Measurements from ENCODE around the gene DGKI. TPM values are rescaled to one million over a fixed set of nuclear protein-coding genes. Genes with fewer than 3 reads are reported as not detected.

Gene DGKI
- total RNA-seq, 1 experiment from 2014 or later, result 0.41 TPM

DNA sequence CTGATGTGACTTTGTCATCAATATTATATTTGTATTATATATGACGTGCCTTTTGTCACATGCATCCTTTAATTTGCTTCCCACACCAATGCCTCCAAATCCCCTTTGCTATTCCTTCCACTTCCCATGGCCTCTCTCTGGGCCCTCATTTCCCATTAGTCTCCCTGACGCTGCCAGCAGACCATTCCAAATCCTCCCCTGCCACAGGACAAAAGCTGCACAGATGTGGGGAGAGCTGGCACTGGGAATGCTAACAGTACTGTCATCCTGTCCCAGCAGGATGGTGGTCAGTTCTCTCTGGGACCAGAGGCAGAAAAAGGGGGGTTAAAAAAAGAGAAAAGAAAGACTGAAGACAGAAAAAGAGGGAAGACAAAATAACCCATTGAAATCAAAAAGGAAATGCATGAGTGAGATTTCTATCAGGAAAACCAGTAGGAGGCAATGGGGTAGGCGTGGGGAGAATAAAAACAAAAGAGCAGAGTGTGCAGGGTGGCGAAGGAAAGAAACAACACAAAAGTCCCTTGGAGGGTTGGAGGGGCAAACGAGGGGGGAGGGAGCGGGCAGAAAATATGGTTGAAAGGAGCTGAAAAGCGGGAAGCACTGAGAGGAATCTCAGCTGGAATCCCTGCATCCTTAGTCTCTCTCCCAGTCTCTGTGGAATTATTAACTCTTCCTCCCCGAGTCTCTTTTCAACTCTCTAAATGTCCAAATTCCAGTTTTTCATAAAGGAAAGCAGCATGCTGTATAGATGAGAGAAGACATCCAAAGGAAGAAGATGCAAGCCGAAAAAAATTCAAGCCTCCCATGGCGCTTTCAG, 444.0 kb downstream of the DGKI start:
- intact Hi-C loops (cut with micrococcal nuclease; ENCODE audit: unreplicated experiment), result no loop called here
- Histone ChIP-seq H3K4me3 (no peak overlapping the region), H3K4me1 (replicated peaks; ENCODE audit: insufficient read depth) (peaks cover 6% of the 10 kb centered on the region; the same call in 1 of the 2 replicates), H3K9me2 (ENCODE audit: insufficient read depth) (no peaks in the 10 kb centered on the region), H4K20me1 (ENCODE audit: insufficient read depth) (no peaks in the 10 kb centered on the region; the same call in 1 of the 2 replicates), H3F3A (ENCODE audit: insufficient read depth, low read depth) (no peaks in the 10 kb centered on the region), H3K4me2 (no peak overlapping the region), H3K79me2 (ENCODE audit: low read depth) (no peaks in the 10 kb centered on the region), H2AFZ (no peak overlapping the region), H3K36me3 (ENCODE audit: low read depth) (no peaks in the 10 kb centered on the region), H3K9me3 (ENCODE audit: insufficient read depth, low read depth) (no peaks in the 10 kb centered on the region), H3K27ac (no peak overlapping the region), H3K27me3 (ENCODE audit: insufficient read depth, low read depth) (no peaks in the 10 kb centered on the region)
- DNase-seq, result no peak
- no TSS peak for BruUV-seq (replicated peaks)
- ChIA-PET POLR2A (ENCODE audit: unreplicated experiment) (interaction anchor here (0.6 kb wide), 1 partner anchor 11 kb away, joined by 3 read pairs; no protein-coding TSS in a partner anchor), CTCF (no interaction called here)
- TF ChIP-seq EZH2 (IDR thresholded peaks at IDR 0.05; ENCODE audit: low read depth), result no peak
- TF ChIP-seq, protein P1, sequence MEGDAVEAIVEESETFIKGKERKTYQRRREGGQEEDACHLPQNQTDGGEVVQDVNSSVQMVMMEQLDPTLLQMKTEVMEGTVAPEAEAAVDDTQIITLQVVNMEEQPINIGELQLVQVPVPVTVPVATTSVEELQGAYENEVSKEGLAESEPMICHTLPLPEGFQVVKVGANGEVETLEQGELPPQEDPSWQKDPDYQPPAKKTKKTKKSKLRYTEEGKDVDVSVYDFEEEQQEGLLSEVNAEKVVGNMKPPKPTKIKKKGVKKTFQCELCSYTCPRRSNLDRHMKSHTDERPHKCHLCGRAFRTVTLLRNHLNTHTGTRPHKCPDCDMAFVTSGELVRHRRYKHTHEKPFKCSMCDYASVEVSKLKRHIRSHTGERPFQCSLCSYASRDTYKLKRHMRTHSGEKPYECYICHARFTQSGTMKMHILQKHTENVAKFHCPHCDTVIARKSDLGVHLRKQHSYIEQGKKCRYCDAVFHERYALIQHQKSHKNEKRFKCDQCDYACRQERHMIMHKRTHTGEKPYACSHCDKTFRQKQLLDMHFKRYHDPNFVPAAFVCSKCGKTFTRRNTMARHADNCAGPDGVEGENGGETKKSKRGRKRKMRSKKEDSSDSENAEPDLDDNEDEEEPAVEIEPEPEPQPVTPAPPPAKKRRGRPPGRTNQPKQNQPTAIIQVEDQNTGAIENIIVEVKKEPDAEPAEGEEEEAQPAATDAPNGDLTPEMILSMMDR (conservative IDR thresholded peaks at IDR 0.05), result no peak

DNA sequence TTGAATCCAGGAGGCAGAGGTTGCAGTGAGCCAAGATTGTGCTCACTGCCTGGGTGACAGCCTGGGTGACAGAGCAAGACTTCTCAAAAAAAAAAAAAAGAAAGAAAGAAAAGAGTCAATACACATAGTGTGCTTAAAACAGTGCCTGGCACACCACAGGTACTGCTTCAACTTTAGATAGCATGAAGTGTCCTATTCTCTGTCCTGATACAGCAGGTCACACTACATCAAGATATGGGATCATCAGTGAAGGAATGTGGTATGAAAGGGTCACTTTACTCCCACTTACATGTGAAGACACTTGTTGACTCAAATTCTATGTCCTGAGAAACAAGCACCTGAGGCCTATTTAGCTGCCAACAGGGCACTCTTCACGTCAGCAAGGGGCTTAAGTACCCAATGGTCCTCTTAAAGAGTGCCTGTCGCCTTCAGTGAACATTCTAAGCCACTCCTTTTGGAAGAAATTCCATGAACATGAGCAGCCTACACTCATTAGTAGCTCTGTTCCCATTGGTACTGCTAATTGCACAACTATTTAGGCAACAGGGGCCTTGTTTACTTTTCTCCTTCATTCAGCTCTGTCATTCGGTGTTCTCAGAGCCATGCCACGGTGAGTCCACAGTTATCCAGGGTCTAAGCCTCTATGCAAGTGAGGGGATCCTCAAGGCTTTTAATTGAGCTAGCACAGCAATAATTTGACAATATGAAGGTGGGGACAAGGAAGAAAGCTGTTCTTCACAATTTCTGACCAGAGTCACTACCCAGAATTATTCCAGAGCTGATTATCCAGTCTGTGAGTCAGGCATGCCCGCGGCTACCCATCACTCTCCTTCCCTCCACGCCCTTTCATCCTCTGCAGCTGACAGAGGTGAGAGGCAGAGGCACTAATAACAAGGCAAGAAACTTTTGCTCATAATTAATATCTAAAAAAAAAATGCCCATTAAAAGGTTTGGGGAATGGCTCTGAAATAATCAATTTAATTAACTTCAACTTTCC, 446.6 kb downstream of the DGKI start:
- no peaks in the 10 kb centered on the region for H3K9me2 ChIP-seq (ENCODE audit: insufficient read depth)
- POLR2A ChIA-PET (ENCODE audit: unreplicated experiment), result no interaction called here
- no peak overlapping the region for H2AFZ ChIP-seq

DNA sequence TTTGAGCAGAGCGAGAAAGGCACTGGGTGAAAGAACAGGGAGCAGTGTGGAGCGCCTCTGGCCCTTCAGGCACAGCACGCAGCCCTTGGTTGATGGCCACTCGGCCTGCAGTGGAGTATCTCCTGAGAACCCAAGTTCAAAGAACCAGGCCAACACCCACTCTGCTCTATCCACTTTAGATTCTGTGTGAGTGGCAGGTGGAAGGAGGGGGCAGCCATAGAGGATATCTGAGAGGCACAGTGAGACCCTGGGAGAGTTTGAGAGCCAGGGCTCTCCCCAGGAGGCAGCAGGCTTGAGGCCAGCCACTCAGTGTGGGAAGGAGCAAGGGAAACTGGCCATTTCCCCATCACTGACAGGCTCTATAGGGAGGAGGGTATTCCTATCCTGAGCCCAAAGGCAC, 450.7 kb downstream of the DGKI start:
- no peaks in the 10 kb centered on the region for H3K36me3 ChIP-seq (ENCODE audit: low read depth)
- POLR2A ChIA-PET (ENCODE audit: unreplicated experiment), result no interaction called here
- peaks cover 6% of the 10 kb centered on the region; the same call in 1 of the 2 replicates for H3K4me1 ChIP-seq (replicated peaks; ENCODE audit: insufficient read depth)
- no TSS peak for BruUV-seq (replicated peaks)
- H4K20me1 ChIP-seq (ENCODE audit: insufficient read depth), result no peaks in the 10 kb centered on the region; the same call in 1 of the 2 replicates
- intact Hi-C loops (cut with micrococcal nuclease; ENCODE audit: unreplicated experiment), result no loop called here
- no peaks in the 10 kb centered on the region for H3K27me3 ChIP-seq (ENCODE audit: insufficient read depth, low read depth)
- H3K9me3 ChIP-seq (ENCODE audit: insufficient read depth, low read depth), result no peaks in the 10 kb centered on the region
- H3K27ac ChIP-seq, result no peak overlapping the region
- H2AFZ ChIP-seq, result no peak overlapping the region
- no peak for DNase-seq
- H3K79me2 ChIP-seq (ENCODE audit: low read depth), result no peaks in the 10 kb centered on the region
- H3F3A ChIP-seq (ENCODE audit: insufficient read depth, low read depth), result no peaks in the 10 kb centered on the region
- H3K4me3 ChIP-seq, result no peak overlapping the region
- no peaks in the 10 kb centered on the region for H3K9me2 ChIP-seq (ENCODE audit: insufficient read depth)
- CTCF ChIA-PET, result no interaction called here
- no peak for TF ChIP-seq EZH2 (IDR thresholded peaks at IDR 0.05; ENCODE audit: low read depth)
- TF ChIP-seq, protein P1 (conservative IDR thresholded peaks at IDR 0.05), result no peak
- H3K4me2 ChIP-seq, result no peak overlapping the region

More for the DNA sequence above, 446.6 kb downstream of the DGKI start:
- Histone ChIP-seq H3K27ac (no peak overlapping the region), H3K4me1 (replicated peaks; ENCODE audit: insufficient read depth) (peaks cover 6% of the 10 kb centered on the region; the same call in 1 of the 2 replicates), H3K79me2 (ENCODE audit: low read depth) (no peaks in the 10 kb centered on the region), H4K20me1 (ENCODE audit: insufficient read depth) (no peaks in the 10 kb centered on the region; the same call in 1 of the 2 replicates), H3K36me3 (ENCODE audit: low read depth) (no peaks in the 10 kb centered on the region), H3K9me3 (ENCODE audit: insufficient read depth, low read depth) (no peaks in the 10 kb centered on the region), H3F3A (ENCODE audit: insufficient read depth, low read depth) (no peaks in the 10 kb centered on the region), H3K4me2 (0 out of 2 replicates have a peak overlapping the region, but pooled peaks have one; percentile 7), H3K4me3 (no peak overlapping the region), H3K27me3 (ENCODE audit: insufficient read depth, low read depth) (no peaks in the 10 kb centered on the region)
- peak; percentile 35 to 57 for DNase-seq
- intact Hi-C loops (cut with micrococcal nuclease; ENCODE audit: unreplicated experiment), result no loop called here
- BruUV-seq (replicated peaks), result TSS peak; percentile 94
- CTCF ChIA-PET, result no interaction called here
- no peak for TF ChIP-seq EZH2 (IDR thresholded peaks at IDR 0.05; ENCODE audit: low read depth)
- TF ChIP-seq, protein P1 (conservative IDR thresholded peaks at IDR 0.05), result no peak
